Naive thymus-derived CD4-positive, alpha-beta T cell (primary cell): ENCODE measurements around the gene MOB1B. TPM values are rescaled to one million over a fixed set of nuclear protein-coding genes. Genes with fewer than 3 reads are reported as not detected.

ENCODE experiments used
- ATAC-seq: fragments of 150-1000 bp; cut with Tn5 transposase; 2 replicates; pipeline ENCODE4 v1.10.0; 2021; ENCODE audit warnings: mild to moderate bottlenecking, moderate library complexity
- CTCF ChIA-PET: fragments of 350-600 bp; sonication (Branson Sonifier 250); formaldehyde crosslinking; loops from one replicate; lab custom pipeline; 2021; ENCODE audit warnings: antibody characterized with exemption; lab: Charles Lee
- POLR2A ChIA-PET: fragments of 350-600 bp; sonication (Branson Sonifier 250); formaldehyde crosslinking; loops from one replicate; lab custom pipeline; 2021; ENCODE audit warnings: antibody characterized with exemption, inconsistent platforms; lab: Charles Lee
- DNase-seq, 9 donors: peaks; one replicate each; pipeline versions ENCODE4 v3.0.0 to v3.0.0-alpha.2; 2020 to 2022; ENCODE audit warnings: mixed read lengths in 1 of 9
- H3K27ac ChIP-seq: one replicate; pipeline ENCODE4 v1.7.0; 2013; ENCODE audit warnings: mild to moderate bottlenecking, low read depth, low read length, moderate library complexity
- H3K27me3 ChIP-seq, 2 donors: one replicate each; pipeline ENCODE4 v1.7.0; 2013; ENCODE audit warnings: low read length in 2 of 2, mild to moderate bottlenecking in 2 of 2, moderate library complexity in 2 of 2; ENCODE audit not compliant: control insufficient read depth in 2 of 2, insufficient read depth in 2 of 2
- H3K36me3 ChIP-seq, 3 experiments: 1 replicate in 2 of 3; 2 replicates in 1 of 3; pipeline ENCODE4 v1.7.0; 2013; ENCODE audit warnings: low read length in 3 of 3, mild to moderate bottlenecking in 3 of 3, moderate library complexity in 1 of 3; ENCODE audit not compliant: insufficient read depth in 3 of 3, control insufficient read depth in 2 of 3
- H3K4me1 ChIP-seq, 2 donors: one replicate each; pipeline ENCODE4 v1.7.0; 2013; ENCODE audit warnings: low read length in 2 of 2, mild to moderate bottlenecking in 2 of 2, moderate library complexity in 1 of 2; ENCODE audit not compliant: control insufficient read depth in 2 of 2, insufficient read depth in 2 of 2
- H3K4me3 ChIP-seq: 2 replicates; pipeline ENCODE4 v1.7.0; 2013; ENCODE audit warnings: mild to moderate bottlenecking, low read length
- H3K9me3 ChIP-seq, 3 experiments: 1 replicate in 2 of 3; 2 replicates in 1 of 3; pipeline ENCODE4 v1.7.0; 2013; ENCODE audit warnings: low read length in 3 of 3; ENCODE audit not compliant: control insufficient read depth in 2 of 3
- H3K27ac Mint-ChIP-seq, 9 donors: one replicate each; pipeline ENCODE4 v1.8.0; 2020 to 2022; ENCODE audit warnings: mixed read lengths in 9 of 9, mild to moderate bottlenecking in 8 of 9, moderate library complexity in 5 of 9, inconsistent platforms in 2 of 9
- H3K27me3 Mint-ChIP-seq, 5 donors: one replicate each; pipeline ENCODE4 v1.8.0; 2021 to 2022; ENCODE audit warnings: mixed read lengths in 5 of 5, mild to moderate bottlenecking in 1 of 5
- H3K36me3 Mint-ChIP-seq, 5 donors: one replicate each; pipeline ENCODE4 v1.8.0; 2020 to 2022; ENCODE audit warnings: mixed read lengths in 5 of 5, mild to moderate bottlenecking in 3 of 5, inconsistent platforms in 1 of 5
- H3K4me1 Mint-ChIP-seq, 7 donors: one replicate each; pipeline ENCODE4 v1.8.0; 2020 to 2022; ENCODE audit warnings: mixed read lengths in 7 of 7, mild to moderate bottlenecking in 3 of 7, inconsistent platforms in 1 of 7
- H3K4me3 Mint-ChIP-seq, 10 donors: one replicate each; pipeline ENCODE4 v1.8.0; 2020 to 2022; ENCODE audit warnings: mild to moderate bottlenecking in 10 of 10, mixed read lengths in 10 of 10, moderate library complexity in 6 of 10, inconsistent platforms in 2 of 10
- H3K9me3 Mint-ChIP-seq, 11 donors: one replicate each; pipeline ENCODE4 v1.8.0; 2020 to 2022; ENCODE audit warnings: mixed read lengths in 11 of 11, mild to moderate bottlenecking in 4 of 11, inconsistent platforms in 1 of 11, moderate library complexity in 1 of 11
- intact Hi-C, 2 donors: fragments of 100-400 bp; cut with micrococcal nuclease; formaldehyde crosslinking; loops; one replicate each; pipeline ENCODE4 v1.15.1; 2023
- polyA plus RNA-seq, 2 donors: library from polyadenylated mRNA; unstranded; fragments of 300-500 nt; fragmentation: Illumina TruSeq; gene quantifications; one replicate each; pipeline ENCODE4 v1.2.3, GENCODE V29; 2021
- total RNA-seq, 6 experiments: library from RNA in 5 of 6; stranded (reverse) in 5 of 6; gene quantifications; 1 replicate in 5 of 6; 2 replicates in 1 of 6; pipeline ENCODE4 v1.2.3 and lab custom pipeline; 2021 to 2026

Gene MOB1B
- total and polyA plus RNA-seq, 7 experiments from 2014 or later: 2.0 to 20.3 (median 12.4) TPM

GRCh38 chr4:70873216-70873615, 29.0 kb upstream of the MOB1B start:
- H3K9me3 ChIP-seq: no peaks in the 10 kb centered on the region
- Mint-ChIP-seq H3K4me1 (no peaks in the 10 kb centered on the region), H3K36me3 (peaks cover 0 to 4% (median 0%) of the 10 kb centered on the region in 5 donors), H3K27me3 (peaks cover 0 to 15% (median 0%) of the 10 kb centered on the region in 5 donors), H3K9me3 (peaks cover 0 to 4% (median 0%) of the 10 kb centered on the region in 11 donors), H3K27ac (no peak overlapping the region), H3K4me3 (no peak overlapping the region)
- no peaks in the 10 kb centered on the region for H3K36me3 ChIP-seq
- intact Hi-C loops: no loop called here
- no peak overlapping the region for H3K4me3 ChIP-seq
- POLR2A ChIA-PET: no interaction called here
- ATAC-seq (no peak), DNase-seq (no peak)
- H3K27me3 ChIP-seq: no peaks in the 10 kb centered on the region
- CTCF ChIA-PET: no interaction called here
- no peaks in the 10 kb centered on the region for H3K4me1 ChIP-seq
- no peak overlapping the region for H3K27ac ChIP-seq

- ChIA-PET CTCF (no interaction called here), POLR2A (no interaction called here)
- H3K9me3 ChIP-seq: no peaks in the 10 kb centered on the region
- no peak for DNase-seq
- H3K27ac ChIP-seq: no peak overlapping the region
- H3K4me1 ChIP-seq: no peaks in the 10 kb centered on the region
- no peak overlapping the region for H3K27ac Mint-ChIP-seq
- intact Hi-C loops: no loop called here
- no peaks in the 10 kb centered on the region for H3K4me1 Mint-ChIP-seq
- no peak overlapping the region for H3K4me3 ChIP-seq
- no peak for ATAC-seq
- H3K36me3 ChIP-seq: no peaks in the 10 kb centered on the region
- H3K27me3 ChIP-seq: no peaks in the 10 kb centered on the region
- H3K9me3 Mint-ChIP-seq: peaks cover 0 to 2% (median 0%) of the 10 kb centered on the region in 11 donors
- H3K36me3 Mint-ChIP-seq: peaks cover 0 to 4% (median 0%) of the 10 kb centered on the region in 5 donors
- peaks cover 0 to 11% (median 0%) of the 10 kb centered on the region in 5 donors for H3K27me3 Mint-ChIP-seq
- no peak overlapping the region for H3K4me3 Mint-ChIP-seq
Measured at GRCh38 chr4:70874268-70875156, 27.7 kb upstream of the MOB1B start.

GRCh38 chr4:70877556-70877955, 24.6 kb upstream of the MOB1B start:
- no peak overlapping the region for H3K27ac ChIP-seq
- no peak for DNase-seq
- Mint-ChIP-seq H3K9me3 (no peaks in the 10 kb centered on the region), H3K27me3 (peaks cover 0 to 11% (median 0%) of the 10 kb centered on the region in 5 donors), H3K4me1 (no peaks in the 10 kb centered on the region), H3K4me3 (no peak overlapping the region), H3K36me3 (no peaks in the 10 kb centered on the region), H3K27ac (no peak overlapping the region)
- no peaks in the 10 kb centered on the region for H3K9me3 ChIP-seq
- H3K36me3 ChIP-seq: no peaks in the 10 kb centered on the region
- H3K4me3 ChIP-seq: no peak overlapping the region
- intact Hi-C loops: no loop called here
- no peaks in the 10 kb centered on the region for H3K4me1 ChIP-seq
- ATAC-seq: no peak
- no peaks in the 10 kb centered on the region for H3K27me3 ChIP-seq
- ChIA-PET CTCF (no interaction called here), POLR2A (no interaction called here)

GRCh38 chr4:70880739-70881138, 21.4 kb upstream of the MOB1B start:
- no peaks in the 10 kb centered on the region for H3K9me3 Mint-ChIP-seq
- DNase-seq (no peak), ATAC-seq (no peak)
- H3K4me1 ChIP-seq: no peaks in the 10 kb centered on the region
- no peaks in the 10 kb centered on the region for H3K36me3 Mint-ChIP-seq
- no peak overlapping the region for H3K27ac Mint-ChIP-seq
- POLR2A ChIA-PET: no interaction called here
- no peaks in the 10 kb centered on the region for H3K4me1 Mint-ChIP-seq
- intact Hi-C loops: no loop called here
- peaks cover 0 to 8% (median 0%) of the 10 kb centered on the region in 5 donors for H3K27me3 Mint-ChIP-seq
- H3K9me3 ChIP-seq: no peaks in the 10 kb centered on the region
- H3K36me3 ChIP-seq: no peaks in the 10 kb centered on the region
- H3K27me3 ChIP-seq: no peaks in the 10 kb centered on the region
- H3K4me3 Mint-ChIP-seq: no peak overlapping the region
- no peak overlapping the region for H3K27ac ChIP-seq
- H3K4me3 ChIP-seq: no peak overlapping the region
- CTCF ChIA-PET: no interaction called here

- Histone ChIP-seq H3K27ac (no peak overlapping the region), H3K4me3 (no peak overlapping the region), H3K36me3 (no peaks in the 10 kb centered on the region), H3K27me3 (no peaks in the 10 kb centered on the region), H3K4me1 (no peaks in the 10 kb centered on the region), H3K9me3 (no peaks in the 10 kb centered on the region)
- ATAC-seq (no peak), DNase-seq (no peak)
- peaks cover 0 to 8% (median 0%) of the 10 kb centered on the region in 5 donors for H3K27me3 Mint-ChIP-seq
- no peak overlapping the region for H3K4me3 Mint-ChIP-seq
- CTCF ChIA-PET: no interaction called here
- POLR2A ChIA-PET: no interaction called here
- intact Hi-C loops: no loop called here
- no peaks in the 10 kb centered on the region for H3K4me1 Mint-ChIP-seq
- no peak overlapping the region for H3K27ac Mint-ChIP-seq
- H3K9me3 Mint-ChIP-seq: no peaks in the 10 kb centered on the region
- H3K36me3 Mint-ChIP-seq: no peaks in the 10 kb centered on the region
Measured at GRCh38 chr4:70885174-70885573, 17.0 kb upstream of the MOB1B start.

- Histone ChIP-seq H3K36me3 (no peaks in the 10 kb centered on the region), H3K4me1 (no peaks in the 10 kb centered on the region), H3K27me3 (no peaks in the 10 kb centered on the region), H3K4me3 (no peak overlapping the region), H3K27ac (no peak overlapping the region), H3K9me3 (no peaks in the 10 kb centered on the region)
- intact Hi-C loops: no loop called here
- ATAC-seq: peak; percentile 85
- peak overlapping the region in 1 of 9 donors; percentile 11 for H3K27ac Mint-ChIP-seq
- CTCF ChIA-PET: interaction anchor here (1.1 kb wide), 1 partner anchor 10 kb away, joined by 3 read pairs; the partner anchor contains the start of gene MOB1B
- peaks cover 0 to 7% (median 0%) of the 10 kb centered on the region in 5 donors for H3K27me3 Mint-ChIP-seq
- no peak for DNase-seq
- peaks cover 0 to 5% (median 0%) of the 10 kb centered on the region in 7 donors for H3K4me1 Mint-ChIP-seq
- POLR2A ChIA-PET: no interaction called here
- H3K36me3 Mint-ChIP-seq: no peaks in the 10 kb centered on the region
- no peak overlapping the region for H3K4me3 Mint-ChIP-seq
- H3K9me3 Mint-ChIP-seq: no peaks in the 10 kb centered on the region
Measured at GRCh38 chr4:70892086-70892769, 9.9 kb upstream of the MOB1B start.
